GM12878 (cell line): ENCODE data around the gene ABCA3. TPM values are rescaled to one million over a fixed set of nuclear protein-coding genes. Genes with fewer than 3 reads are reported as not detected.

ENCODE experiments used
- ATAC-seq: fragments of 200-7000 bp; cut with Tn5 transposase; 3 replicates; pipeline ENCODE4 v1.9.1; 2020; ENCODE audit warnings: mild to moderate bottlenecking, moderate library complexity
- BruUV-seq: library from RNA; stranded (reverse); fragments of 400-500 nt; replicated peaks from 2 replicates; lab custom pipeline; 2021; lab: Mats Ljungman, UMichigan
- CTCF ChIA-PET: fragments of 300-600 bp; sonication (Branson Sonifier 250); formaldehyde crosslinking; extraction: SDS; loops from one replicate; lab custom pipeline; 2021; ENCODE audit warnings: inconsistent platforms; lab: Yijun Ruan, JAX
- POLR2A ChIA-PET: fragments of 350-600 bp; formaldehyde crosslinking; extraction: SDS; loops from one replicate; lab custom pipeline; 2021; ENCODE audit warnings: inconsistent platforms; lab: Charles Lee
- RAD21 ChIA-PET: fragments of 300-600 bp; sonication (Branson Sonifier 250); formaldehyde crosslinking; loops from one replicate; lab custom pipeline; 2023; ENCODE audit warnings: antibody characterized with exemption; ENCODE audit not compliant: unreplicated experiment; lab: Charles Lee
- SMC1A ChIA-PET: fragments of 300-600 bp; sonication (Branson Sonifier 250); formaldehyde crosslinking; loops from one replicate; lab custom pipeline; 2023; ENCODE audit not compliant: unreplicated experiment, uncharacterized antibody; lab: Charles Lee
- DNase-seq: peaks from one replicate; pipeline ENCODE4 v3.0.0-alpha.2; 2011; ENCODE audit warnings: low read depth, low spot score
- FAIRE-seq: peaks from 3 replicates; lab custom pipeline; 2011; peaks lifted over from hg19 to GRCh38; lab: Jason Lieb, UNC
- H2AFZ ChIP-seq: 2 replicates; pipeline ENCODE4 v1.6.0; 2011; ENCODE audit warnings: low read depth, low read length, control low read depth; ENCODE audit not compliant: control insufficient read depth
- H3K27ac ChIP-seq: 2 replicates; pipeline ENCODE4 v1.5.1; 2011; ENCODE audit warnings: control low read depth; ENCODE audit not compliant: control insufficient read depth, insufficient read depth
- H3K27me3 ChIP-seq, 2 experiments: replicated peaks in 1 of 2; 2 replicates each; pipeline versions ENCODE4 v1.6.0 to v1.6.1; 2011; ENCODE audit warnings: low read length in 1 of 2; ENCODE audit not compliant: control insufficient read depth in 2 of 2, insufficient read depth in 2 of 2
- H3K36me3 ChIP-seq, 2 experiments: 2 replicates each; pipeline ENCODE4 v1.5.1; 2011; ENCODE audit warnings: low read length in 1 of 2; ENCODE audit not compliant: control insufficient read depth in 2 of 2, insufficient read depth in 2 of 2
- H3K4me1 ChIP-seq: 2 replicates; pipeline ENCODE4 v1.6.1; 2011; ENCODE audit warnings: mild to moderate bottlenecking, low read length, moderate library complexity, mixed read lengths; ENCODE audit not compliant: control insufficient read depth, insufficient read depth
- H3K4me2 ChIP-seq: 2 replicates; pipeline ENCODE4 v1.6.0; 2011; ENCODE audit warnings: control low read depth; ENCODE audit not compliant: control insufficient read depth, insufficient read depth
- H3K4me3 ChIP-seq: fragments of 200-600 bp; sonication (generic); 2 replicates; pipeline ENCODE4 v1.5.1; 2016
- H3K79me2 ChIP-seq: 2 replicates; pipeline ENCODE4 v1.6.0; 2011; ENCODE audit warnings: low read length; ENCODE audit not compliant: control insufficient read depth, insufficient read depth
- H3K9ac ChIP-seq: 2 replicates; pipeline ENCODE4 v1.8.0; 2011; ENCODE audit warnings: low read length, control low read depth, mixed read lengths; ENCODE audit not compliant: control insufficient read depth, insufficient read depth
- H3K9me3 ChIP-seq: replicated peaks from 3 replicates; pipeline ENCODE4 v1.5.1; 2011; ENCODE audit warnings: mild to moderate bottlenecking, low read length; ENCODE audit not compliant: control insufficient read depth, insufficient read depth
- H4K20me1 ChIP-seq: 2 replicates; pipeline ENCODE4 v1.6.0; 2011; ENCODE audit not compliant: control insufficient read depth, insufficient read depth
- BRCA1 ChIP-seq: IDR thresholded peaks from 2 replicates; pipeline ENCODE4 v1.6.1; 2011; ENCODE audit warnings: low read depth, low read length, improper control_type of control experiment
- CHD1 ChIP-seq: IDR thresholded peaks from 2 replicates; pipeline ENCODE4 v1.6.1; 2012; ENCODE audit warnings: low read depth, low read length, improper control_type of control experiment
- CHD2 ChIP-seq: IDR thresholded peaks from 2 replicates; pipeline ENCODE4 v1.6.1; 2011; ENCODE audit warnings: low read depth, low read length, improper control_type of control experiment, borderline replicate concordance
- GATAD2B ChIP-seq: fragments of 450-650 bp; conservative IDR thresholded peaks from 2 replicates; pipeline ENCODE4 v1.6.1; 2017; ENCODE audit warnings: low read depth, mild to moderate bottlenecking, moderate library complexity
- IKZF1 ChIP-seq: fragments of 450-650 bp; conservative IDR thresholded peaks from 2 replicates; pipeline ENCODE4 v1.6.1; 2017; ENCODE audit warnings: antibody characterized with exemption, mild to moderate bottlenecking
- KDM1A ChIP-seq: fragments of 200-600 bp; sonication (generic); IDR thresholded peaks from 2 replicates; pipeline ENCODE4 v1.6.1; 2016; ENCODE audit warnings: borderline replicate concordance
- NFXL1 ChIP-seq: fragments of 450-650 bp; IDR thresholded peaks from 2 replicates; pipeline ENCODE4 v1.6.1; 2017; ENCODE audit warnings: antibody characterized with exemption, mild to moderate bottlenecking, borderline replicate concordance
- NKRF ChIP-seq: fragments of 450-650 bp; conservative IDR thresholded peaks from 2 replicates; pipeline ENCODE4 v1.6.1; 2017; ENCODE audit warnings: mild to moderate bottlenecking, moderate library complexity
- PAX8 ChIP-seq: fragments of 450-650 bp; IDR thresholded peaks from 2 replicates; pipeline ENCODE4 v1.6.1; 2017; ENCODE audit warnings: mild to moderate bottlenecking, moderate library complexity
- SIN3A ChIP-seq: IDR thresholded peaks from 2 replicates; pipeline ENCODE4 v1.6.1; 2012; ENCODE audit warnings: low read depth, low read length, improper control_type of control experiment
- SIX5 ChIP-seq: IDR thresholded peaks from 2 replicates; pipeline ENCODE4 v1.6.1; 2011; ENCODE audit warnings: mild to moderate bottlenecking, low read depth, low read length, moderate library complexity; ENCODE audit not compliant: severe bottlenecking
- TAF1 ChIP-seq: IDR thresholded peaks from 2 replicates; pipeline ENCODE4 v1.6.1; 2011; ENCODE audit warnings: mild to moderate bottlenecking, low read depth, low read length, borderline replicate concordance
- YY1 ChIP-seq: IDR thresholded peaks from 2 replicates; pipeline ENCODE4 v1.6.1; 2011; ENCODE audit warnings: low read depth, mild to moderate bottlenecking, low read length
- ZNF24 ChIP-seq: fragments of 450-650 bp; IDR thresholded peaks from 2 replicates; pipeline ENCODE4 v1.6.1; 2017; ENCODE audit warnings: antibody characterized with exemption, mild to moderate bottlenecking
- WGBS: methylation state at CpG from one replicate; pipeline ENCODE4 v1.1.6; 2016; ENCODE audit warnings: low lambda C conversion rate; ENCODE audit not compliant: insufficient replicate concordance, insufficient coverage; ENCODE audit errors: missing lambda C conversion rate; 5-methylcytosine and 5-hydroxymethylcytosine counted together
- in situ Hi-C: fragments of 300-500 bp; cut with MboI; formaldehyde crosslinking; loops from 9 replicates; pipeline ENCODE4 v1.14.3; 2018; ENCODE audit warnings: mixed read lengths
- intact Hi-C: fragments of 100-400 bp; cut with micrococcal nuclease; formaldehyde crosslinking; loops from one replicate; pipeline ENCODE4 v1.14.2; 2022; ENCODE audit not compliant: unreplicated experiment
- polyA plus RNA-seq, 11 experiments: library from polyadenylated mRNA; depleted of rRNA in 4 of 11; unstranded in 6 of 11; stranded (reverse) in 5 of 11; fragments of >200 nt; fragmentation: Nextera tagmentation in 4 of 11; fragmentation: Illumina TruSeq in 1 of 11; extraction: Ambion mirVana in 4 of 11; extraction: Trizol in 1 of 11; gene quantifications; 1 replicate in 1 of 11; 2 replicates in 10 of 11; pipeline versions ENCODE4 v1.2.1 to v1.2.3, GENCODE V29; 2011 to 2016; ENCODE audit warnings: inconsistent platforms in 2 of 11, missing spikeins in 2 of 11, low read depth in 1 of 11
- total RNA-seq, 4 experiments: library from RNA; depleted of rRNA in 3 of 4; stranded (reverse); fragments of >200 nt in 3 of 4; fragmentation: Illumina TruSeq in 1 of 4; extraction: Trizol in 1 of 4; gene quantifications; 2 replicates each; pipeline versions ENCODE4 v1.2.1 to v1.2.3, GENCODE V29; 2013 to 2021

ABCA3 gene
- total and polyA plus RNA-seq, 10 of the 15 experiments (the other 5 are each of a cell fraction or from before 2014, with no cell fraction given): 0.71 to 17.6 (median 6.7) TPM

GRCh38 chr16:2246301-2246885 lies 94.1 kb downstream of the ABCA3 start:
- DNase-seq (no peak), FAIRE-seq (no peak), ATAC-seq (no peak)
- no peak overlapping the region for H3K4me2 ChIP-seq
- no peak for TF ChIP-seq GATAD2B
- no peak for TF ChIP-seq SIN3A
- no peak for TF ChIP-seq CHD2
- no peak for TF ChIP-seq SIX5
- TF ChIP-seq IKZF1: no peak
- no peak overlapping the region for H3K4me3 ChIP-seq
- no peaks in the 10 kb centered on the region for H4K20me1 ChIP-seq
- in situ Hi-C loops: no loop called here
- H3K79me2 ChIP-seq: peaks cover 13% of the 10 kb centered on the region
- intact Hi-C loops: no loop called here
- CTCF ChIA-PET: no interaction called here
- 91% methylated on average over 18 of the region's 18 CpGs for WGBS
- H3K4me1 ChIP-seq: peaks cover 6% of the 10 kb centered on the region; the same call in 1 of the 2 replicates
- no peak overlapping the region for H3K27ac ChIP-seq
- no peak overlapping the region for H3K9ac ChIP-seq
- RAD21 ChIA-PET: no interaction called here
- H3K27me3 ChIP-seq: no peaks in the 10 kb centered on the region
- POLR2A ChIA-PET: interaction anchor here (1.2 kb wide), 1 partner anchor 16 kb away, joined by 3 read pairs; no protein-coding TSS in a partner anchor
- SMC1A ChIA-PET: no interaction called here
- no peaks in the 10 kb centered on the region for H3K9me3 ChIP-seq
- no TSS peak for BruUV-seq
- H3K36me3 ChIP-seq: peaks cover 0 to 22% of the 10 kb centered on the region in 2 experiments; a peak in 2 of 4 replicates
- H2AFZ ChIP-seq: no peak overlapping the region

GRCh38 chr16:2244926-2245795 lies 95.4 kb downstream of the ABCA3 start:
- peaks cover 3% of the 10 kb centered on the region; the same call in 1 of the 2 replicates for H3K4me1 ChIP-seq
- H3K4me3 ChIP-seq: no peak overlapping the region
- H3K36me3 ChIP-seq: peaks cover 0 to 22% of the 10 kb centered on the region in 2 experiments; a peak in 2 of 4 replicates
- FAIRE-seq: no peak
- H3K9me3 ChIP-seq: no peaks in the 10 kb centered on the region
- no peak overlapping the region for H3K27ac ChIP-seq
- SMC1A ChIA-PET: no interaction called here
- POLR2A ChIA-PET: interaction anchor here (0.5 kb wide), 1 partner anchor 166 kb away, joined by 3 read pairs; no protein-coding TSS in a partner anchor
- no peaks in the 10 kb centered on the region for H4K20me1 ChIP-seq
- H3K79me2 ChIP-seq: peaks cover 5% of the 10 kb centered on the region
- WGBS: 90% methylated on average over 30 of the region's 30 CpGs
- BruUV-seq: no TSS peak
- no peaks in the 10 kb centered on the region for H3K27me3 ChIP-seq
- intact Hi-C loops: no loop called here
- RAD21 ChIA-PET: no interaction called here
- CTCF ChIA-PET: interaction anchor here (0.6 kb wide), 1 partner anchor 1057 kb away, joined by 3 read pairs; no protein-coding TSS in a partner anchor
- ATAC-seq: no peak
- no peak overlapping the region for H3K9ac ChIP-seq
- DNase-seq: no peak
- H2AFZ ChIP-seq: no peak overlapping the region
- in situ Hi-C loops: no loop called here
- no peak overlapping the region for H3K4me2 ChIP-seq
- no peak for TF ChIP-seq NKRF
- TF ChIP-seq ZNF24: no peak
- no peak for TF ChIP-seq TAF1
- no peak for TF ChIP-seq CHD1
- no peak for TF ChIP-seq YY1
- TF ChIP-seq KDM1A: no peak
- no peak for TF ChIP-seq PAX8
- no peak for TF ChIP-seq NFXL1
- no peak for TF ChIP-seq BRCA1
